Endothelial cell of umbilical vein (primary cell): ENCODE data around the gene C11orf21. TPM values are rescaled to one million over a fixed set of nuclear protein-coding genes. Genes with fewer than 3 reads are reported as not detected.
A peak's percentile ranks its signal among the peaks of the same experiment; 100 is the strongest.

Experiments used
- BruUV-seq: library from RNA; stranded (reverse); fragments of 400-500 nt; replicated peaks from 2 replicates; lab custom pipeline; 2021; lab: Mats Ljungman, UMichigan
- CTCF ChIA-PET: fragments of 300-600, 350-600 bp; sonication (Branson Sonifier 250); formaldehyde crosslinking; loops from one replicate; lab custom pipeline; 2021; ENCODE audit warnings: antibody characterized with exemption, inconsistent platforms; lab: Charles Lee
- POLR2A ChIA-PET: fragments of 300-600, 350-600 bp; sonication (Branson Sonifier 250); formaldehyde crosslinking; loops from one replicate; lab custom pipeline; 2021; ENCODE audit warnings: antibody characterized with exemption, inconsistent platforms; lab: Charles Lee
- DNase-seq: peaks from one replicate; pipeline ENCODE4 v3.0.0-alpha.2; 2011; ENCODE audit warnings: low read depth, low spot score
- FAIRE-seq: peaks from 2 replicates; lab custom pipeline; 2011; peaks lifted over from hg19 to GRCh38; lab: Jason Lieb, UNC
- H2AFZ ChIP-seq: 2 replicates; pipeline ENCODE4 v1.6.0; 2012; ENCODE audit warnings: low read depth, low read length, control low read depth, inconsistent platforms
- H3K27ac ChIP-seq: 2 replicates; pipeline ENCODE4 v1.5.1; 2011; ENCODE audit warnings: low read depth, mild to moderate bottlenecking, control low read depth, low read length, moderate library complexity; ENCODE audit not compliant: insufficient read depth
- H3K27me3 ChIP-seq, 2 experiments: 2 replicates each; pipeline versions ENCODE4 v1.6.0 to v1.6.1; 2011; ENCODE audit warnings: low read length in 2 of 2, mixed read lengths in 1 of 2; ENCODE audit not compliant: control insufficient read depth in 2 of 2, insufficient read depth in 2 of 2
- H3K36me3 ChIP-seq, 2 experiments: 2 replicates in 1 of 2; 3 replicates in 1 of 2; pipeline ENCODE4 v1.5.1; 2011; ENCODE audit warnings: low read length in 2 of 2, mild to moderate bottlenecking in 1 of 2, moderate library complexity in 1 of 2; ENCODE audit not compliant: control insufficient read depth in 2 of 2, insufficient read depth in 2 of 2; ENCODE audit errors: extremely low read depth in 1 of 2
- H3K4me1 ChIP-seq: 3 replicates; pipeline ENCODE4 v1.5.1; 2011; ENCODE audit warnings: mild to moderate bottlenecking, low read length; ENCODE audit not compliant: control insufficient read depth, insufficient read depth; ENCODE audit errors: extremely low read depth
- H3K4me2 ChIP-seq: 2 replicates; pipeline ENCODE4 v1.6.1; 2011; ENCODE audit warnings: low read length, control low read depth, mixed read lengths; ENCODE audit not compliant: insufficient read depth
- H3K4me3 ChIP-seq, 3 experiments: fragments of 200-600 bp in 1 of 3; sonication (generic), shearing (Covaris generic) in 1 of 3; replicated peaks in 1 of 3; 2 replicates each; pipeline ENCODE4 v1.5.1; 2011 to 2016; ENCODE audit warnings: control low read depth in 3 of 3, low read length in 3 of 3, mild to moderate bottlenecking in 2 of 3, inconsistent platforms in 1 of 3, low read depth in 1 of 3, moderate library complexity in 1 of 3; ENCODE audit not compliant: insufficient read depth in 1 of 3
- H3K79me2 ChIP-seq: 2 replicates; pipeline ENCODE4 v1.6.0; 2012; ENCODE audit warnings: low read length, inconsistent platforms; ENCODE audit not compliant: control insufficient read depth, insufficient read depth
- H3K9ac ChIP-seq: replicated peaks from 2 replicates; pipeline ENCODE3; 2011; ENCODE audit warnings: low read length, control low read depth; ENCODE audit not compliant: insufficient read depth; ENCODE audit errors: extremely low read depth
- H3K9me1 ChIP-seq: replicated peaks from 3 replicates; pipeline ENCODE4 v1.6.0; 2011; ENCODE audit warnings: mild to moderate bottlenecking, low read length; ENCODE audit not compliant: control insufficient read depth, insufficient read depth; ENCODE audit errors: extremely low read depth
- H3K9me3 ChIP-seq: replicated peaks from 2 replicates; pipeline ENCODE4 v1.5.1; 2012; ENCODE audit warnings: low read length, inconsistent platforms; ENCODE audit not compliant: control insufficient read depth, insufficient read depth
- H4K20me1 ChIP-seq: replicated peaks from 2 replicates; pipeline ENCODE3; 2011; ENCODE audit warnings: mild to moderate bottlenecking, low read length; ENCODE audit not compliant: control insufficient read depth, insufficient read depth; ENCODE audit errors: extremely low read depth
- CTCF ChIP-seq, 2 donors: IDR thresholded peaks; 1 replicate in 1 of 2; 2 replicates in 1 of 2; pipeline ENCODE4 v1.5.1; 2011; ENCODE audit warnings: low read length in 2 of 2, mild to moderate bottlenecking in 2 of 2, moderate library complexity in 2 of 2, control low read depth in 1 of 2, inconsistent platforms in 1 of 2, low read depth in 1 of 2; ENCODE audit not compliant: insufficient read depth in 1 of 2; ENCODE audit errors: extremely low read depth in 1 of 2
- EZH2 ChIP-seq: IDR thresholded peaks from 2 replicates; pipeline ENCODE4 v1.6.1; 2012; ENCODE audit warnings: borderline replicate concordance, low read depth, mild to moderate bottlenecking, moderate library complexity, low read length, inconsistent platforms; ENCODE audit not compliant: severe bottlenecking
- FOS ChIP-seq: IDR thresholded peaks from 2 replicates; pipeline ENCODE4 v1.6.1; 2011; ENCODE audit warnings: mild to moderate bottlenecking, low read length, moderate library complexity, borderline replicate concordance; ENCODE audit not compliant: insufficient read depth
- GATA2 ChIP-seq: IDR thresholded peaks from 2 replicates; pipeline ENCODE4 v1.7.0; 2011; ENCODE audit warnings: low read depth, mild to moderate bottlenecking, moderate library complexity, mixed read lengths, low read length; ENCODE audit not compliant: insufficient read length, insufficient read depth
- JUN ChIP-seq: IDR thresholded peaks from 2 replicates; pipeline ENCODE4 v1.6.1; 2011; ENCODE audit warnings: borderline replicate concordance, low read depth; ENCODE audit not compliant: insufficient read length, insufficient read depth
- MAX ChIP-seq: IDR thresholded peaks from 2 replicates; pipeline ENCODE4 v1.6.1; 2011; ENCODE audit not compliant: insufficient read depth, insufficient read length
- MYC ChIP-seq: IDR thresholded peaks from one replicate; pipeline ENCODE4 v1.6.1; 2011; ENCODE audit warnings: mild to moderate bottlenecking, low read depth, low read length
- POLR2A ChIP-seq: IDR thresholded peaks from 2 replicates; pipeline ENCODE4 v1.6.1; 2012; ENCODE audit warnings: low read depth, mild to moderate bottlenecking, control low read depth, low read length
- POLR2AphosphoS5 ChIP-seq: IDR thresholded peaks from 2 replicates; pipeline ENCODE4 v1.6.1; 2012; ENCODE audit warnings: low read depth, mild to moderate bottlenecking, control low read depth, low read length, moderate library complexity; ENCODE audit not compliant: insufficient read depth
- dilution Hi-C: fragments of 300-500 bp; cut with MboI; formaldehyde crosslinking; loops from one replicate; pipeline ENCODE4 v1.15.0; 2019; ENCODE audit warnings: low sequenced_read_pairs; ENCODE audit not compliant: extremely low pct_ligation_motif_present
- intact Hi-C: fragments of 100-400 bp; cut with micrococcal nuclease; formaldehyde crosslinking; loops from one replicate; pipeline ENCODE4 v1.10.0; 2022
- polyA plus RNA-seq, 4 experiments: library from polyadenylated mRNA; depleted of rRNA in 3 of 4; stranded (reverse) in 3 of 4; unstranded in 1 of 4; fragments of >200 nt; gene quantifications; 2 replicates each; pipeline versions ENCODE4 v1.2.1 to v1.2.3, GENCODE V29; 2011 to 2012; ENCODE audit warnings: missing spikeins in 1 of 4
- total RNA-seq: library from RNA; stranded (reverse); gene quantifications from 2 replicates; pipeline ENCODE4 v1.2.3, GENCODE V29; 2021

Gene C11orf21
- total and polyA plus RNA-seq, 2 donors (not counting 3 experiments of a cell fraction or from before 2014, with no cell fraction given) = not detected

- FAIRE-seq = no peak
Observed at GRCh38 chr11:2314525-2315394, 13.0 kb upstream of the C11orf21 start.

More at GRCh38 chr11:2314525-2315394, 13.0 kb upstream of the C11orf21 start:
- dilution Hi-C loops = no loop called here
- no peak overlapping the region for H3K4me3 ChIP-seq
- ChIA-PET CTCF (interaction anchor here (1.1 kb wide), 1 partner anchor 10 kb away, joined by 4 read pairs; no protein-coding TSS in a partner anchor), POLR2A (interaction anchor here (1.1 kb wide), 1 partner anchor 65 kb away, joined by 7 read pairs; no protein-coding TSS in a partner anchor)
- H3K9ac ChIP-seq = no peak overlapping the region
- no peaks in the 10 kb centered on the region for H3K27me3 ChIP-seq
- no peaks in the 10 kb centered on the region for H3K36me3 ChIP-seq
- no peak for TF ChIP-seq FOS
- no peak for TF ChIP-seq EZH2
- TF ChIP-seq MAX = no peak
- TF ChIP-seq POLR2A = no peak
- TF ChIP-seq CTCF (IDR thresholded peaks at IDR 0.05; ENCODE audit: extremely low read depth in 1 of 2, insufficient read depth in 1 of 2, low read depth in 1 of 2, low read length in 2 of 2) = no peak
- no peak for TF ChIP-seq JUN
- no peak for TF ChIP-seq MYC
- no peak for TF ChIP-seq POLR2AphosphoS5
- TF ChIP-seq GATA2 = no peak
- H3K4me2 ChIP-seq = no peak overlapping the region
- peak overlapping the region; percentile 46 for H2AFZ ChIP-seq
- no peak overlapping the region for H3K27ac ChIP-seq
- H4K20me1 ChIP-seq = no peaks in the 10 kb centered on the region
- DNase-seq = peak; percentile 24
- H3K9me3 ChIP-seq = no peaks in the 10 kb centered on the region
- H3K9me1 ChIP-seq = no peaks in the 10 kb centered on the region
- BruUV-seq = no TSS peak
- no peaks in the 10 kb centered on the region for H3K4me1 ChIP-seq
- H3K79me2 ChIP-seq = no peaks in the 10 kb centered on the region
- intact Hi-C loops = no loop called here
